Limb (tissue), 2 donors: Measurements from ENCODE around the gene HDLBP.

Experiments
- DNase-seq, 2 donors: peaks; one replicate each; pipeline ENCODE4 v3.0.0-alpha.2; 2016; ENCODE audit errors: extremely low spot score in 2 of 2

Gene HDLBP

GRCh38 chr2:241214209-241214608, 101.3 kb downstream of the HDLBP start:
- no peak for DNase-seq

- no peak for DNase-seq
Observed at GRCh38 chr2:241213567-241213966, 101.9 kb downstream of the HDLBP start.

- no peak for DNase-seq
Observed at GRCh38 chr2:241213041-241213440, 102.4 kb downstream of the HDLBP start.

- no peak for DNase-seq
Observed at GRCh38 chr2:241211276-241211675, 104.2 kb downstream of the HDLBP start.

GRCh38 chr2:241209271-241209670, 106.2 kb downstream of the HDLBP start:
- DNase-seq: no peak

GRCh38 chr2:241208058-241208457, 107.4 kb downstream of the HDLBP start:
- DNase-seq: no peak

- no peak for DNase-seq
Observed at GRCh38 chr2:241207641-241208040, 107.8 kb downstream of the HDLBP start.

- DNase-seq: no peak
Observed at GRCh38 chr2:241207151-241207550, 108.3 kb downstream of the HDLBP start.

- DNase-seq: no peak
Observed at GRCh38 chr2:241205086-241205485, 110.4 kb downstream of the HDLBP start.

- no peak for DNase-seq
Observed at GRCh38 chr2:241204490-241204889, 111.0 kb downstream of the HDLBP start.

GRCh38 chr2:241204010-241204384, 111.5 kb downstream of the HDLBP start:
- no peak for DNase-seq

- DNase-seq: no peak
Observed at GRCh38 chr2:241203218-241204009, 112.1 kb downstream of the HDLBP start.

GRCh38 chr2:241202681-241203080, 112.8 kb downstream of the HDLBP start:
- no peak for DNase-seq

GRCh38 chr2:241202268-241202585, 113.2 kb downstream of the HDLBP start:
- no peak for DNase-seq

GRCh38 chr2:241201445-241202267, 113.8 kb downstream of the HDLBP start:
- DNase-seq: no peak

GRCh38 chr2:241200822-241201395, 114.6 kb downstream of the HDLBP start:
- no peak for DNase-seq

GRCh38 chr2:241199897-241200821, 115.3 kb downstream of the HDLBP start:
- DNase-seq: no peak

- DNase-seq: no peak
Observed at GRCh38 chr2:241199286-241199685, 116.2 kb downstream of the HDLBP start.

GRCh38 chr2:241198381-241199279, 116.8 kb downstream of the HDLBP start:
- no peak for DNase-seq

- no peak for DNase-seq
Observed at GRCh38 chr2:241197947-241198346, 117.5 kb downstream of the HDLBP start.
